ENCODE results near the gene MED19.
"Not testable (repeated sequence)": the region's sequence is repeated elsewhere in the genome, so short reads cannot be mapped to it uniquely, and the experiment has no call there.

MED19 gene

GRCh38 chr11:57704932-57705331, 7.1 kb downstream of the MED19 start:
- FAIRE-seq: no peak

GRCh38 chr11:57703341-57703740, 8.7 kb downstream of the MED19 start:
- no peak for FAIRE-seq

DNA sequence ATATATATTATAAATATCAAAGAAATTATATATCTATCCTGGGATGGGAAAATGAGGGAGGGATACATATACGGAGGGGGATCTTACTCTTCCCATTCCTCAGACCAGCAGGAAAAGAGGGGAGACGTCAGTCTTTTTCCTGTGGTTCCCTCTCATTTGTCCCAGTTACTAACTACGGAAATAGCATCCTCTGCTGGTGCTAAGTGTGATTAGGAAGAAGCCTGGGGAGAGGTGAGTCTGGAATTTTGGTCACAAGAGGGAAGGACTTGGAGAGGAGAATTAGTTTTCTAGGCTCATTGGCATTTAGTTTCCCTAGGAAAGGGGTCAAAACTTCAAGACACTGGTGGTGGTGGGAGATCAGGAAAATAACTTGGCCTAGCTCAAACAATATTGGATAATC, 11.6 kb downstream of the MED19 start:
- no peak for FAIRE-seq

GRCh38 chr11:57699813-57700212, 12.2 kb downstream of the MED19 start:
- no peak for FAIRE-seq

GRCh38 chr11:57698843-57699365, 13.1 kb downstream of the MED19 start:
- no peak for FAIRE-seq

GRCh38 chr11:57690474-57690873, 21.5 kb downstream of the MED19 start:
- FAIRE-seq: not testable (repeated sequence)

DNA sequence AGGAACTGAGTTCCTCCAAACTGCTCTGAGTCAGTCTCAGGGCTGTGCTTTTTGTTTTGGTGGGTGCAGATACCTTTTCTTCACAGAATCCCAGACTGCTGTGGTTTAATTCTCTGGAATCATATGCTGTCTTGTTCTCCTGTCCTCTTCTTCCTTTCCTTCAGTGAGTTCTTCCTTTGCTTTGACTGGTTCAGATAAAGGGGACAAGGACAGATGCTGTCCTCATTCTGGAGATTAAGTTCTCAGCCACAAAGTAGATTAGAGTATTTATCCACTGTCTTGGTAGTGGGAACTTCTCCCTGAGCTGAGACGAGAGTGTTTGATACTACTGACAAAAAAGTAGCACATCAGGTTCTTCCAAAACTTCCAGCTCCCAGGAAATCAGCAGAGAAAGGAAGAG, 30.8 kb downstream of the MED19 start:
- no peak for FAIRE-seq

DNA sequence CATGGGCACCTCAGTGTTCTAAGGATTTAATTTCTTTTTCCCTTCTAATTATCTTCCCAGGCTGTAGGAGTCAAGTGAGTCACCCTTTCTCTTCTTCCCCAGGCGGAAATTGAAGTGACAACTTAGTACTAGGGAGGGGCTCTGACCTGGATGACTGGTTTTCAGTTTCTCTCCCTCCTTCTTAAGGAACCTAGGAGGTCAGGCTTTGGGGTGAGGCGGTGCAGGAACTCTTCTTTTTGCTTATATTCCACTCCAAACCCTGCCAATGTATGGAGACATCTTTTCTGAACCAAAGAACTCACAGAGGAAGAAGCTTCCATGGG, 31.5 kb downstream of the MED19 start:
- no peak for FAIRE-seq

GRCh38 chr11:57679396-57679795, 32.6 kb downstream of the MED19 start:
- no peak for FAIRE-seq

- no peak for FAIRE-seq
These were observed 36.7 kb downstream of the MED19 start for GRCh38 chr11:57675176-57675941.

GRCh38 chr11:57674251-57674650, 37.8 kb downstream of the MED19 start:
- FAIRE-seq: no peak

DNA sequence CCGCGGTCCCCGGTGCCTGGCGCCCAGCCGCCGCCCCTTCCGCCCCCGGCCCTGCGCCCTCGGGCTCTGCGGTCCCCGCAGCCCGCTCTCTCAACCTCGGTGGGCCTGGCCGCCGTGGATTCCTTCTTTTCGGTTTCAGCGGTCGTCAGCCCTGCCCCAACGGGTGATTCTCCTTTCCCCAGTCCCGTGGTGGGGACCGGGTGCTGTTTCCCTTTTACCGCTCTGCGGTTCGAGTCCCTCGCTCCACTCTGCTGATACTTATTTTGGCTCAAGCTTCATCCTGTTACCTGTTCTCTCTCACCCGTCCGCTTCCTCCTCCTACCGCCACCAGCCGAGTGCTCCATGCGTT, 43.6 kb downstream of the MED19 start:
- no peak for FAIRE-seq

DNA sequence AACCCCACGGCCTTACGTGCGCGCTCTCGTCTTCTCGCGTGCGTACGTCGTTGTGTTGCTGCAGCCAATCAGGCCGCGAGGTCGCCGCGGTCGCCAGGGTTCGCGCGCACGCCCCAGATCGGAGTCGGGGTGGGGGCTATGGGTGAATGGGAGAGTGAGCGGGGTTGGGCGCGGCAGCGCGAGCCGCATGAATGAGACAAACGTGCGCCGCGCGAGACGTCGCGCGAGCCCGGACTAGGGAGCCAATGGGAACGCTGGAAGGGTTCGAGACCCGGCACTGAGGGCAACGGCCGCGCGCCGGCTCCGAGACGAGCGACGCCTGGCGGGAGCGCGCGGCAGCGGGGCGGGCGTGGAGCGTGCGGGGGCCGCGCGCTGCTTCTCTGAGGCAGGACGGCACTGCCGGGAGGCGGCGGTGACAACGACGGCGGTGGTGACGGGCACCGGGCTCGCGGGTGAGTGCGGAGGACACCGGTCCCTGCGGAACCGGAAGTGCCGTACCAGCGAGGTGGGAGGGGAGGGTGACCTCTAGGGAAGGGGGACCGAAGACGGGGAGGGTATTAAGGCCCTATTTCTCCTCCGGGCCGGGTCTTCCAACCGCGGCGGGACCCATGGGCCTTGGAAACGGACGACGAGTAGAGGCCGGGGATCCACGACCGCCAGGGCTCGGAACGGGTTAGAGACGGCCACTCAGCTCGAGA, 44.1 kb downstream of the MED19 start, which contains the start of gene ZDHHC5:
Gene ZDHHC5 (plus strand): TSS at position 379 of the 698 bp plus-strand sequence. CDS start 4,977 bp downstream, outside the sequence.
- no peak for FAIRE-seq

- peak; percentile 97 for FAIRE-seq
These were observed 44.8 kb downstream of the MED19 start for GRCh38 chr11:57667117-57667735.

- no peak for FAIRE-seq
These were observed 48.0 kb downstream of the MED19 start for GRCh38 chr11:57663975-57664374.

DNA sequence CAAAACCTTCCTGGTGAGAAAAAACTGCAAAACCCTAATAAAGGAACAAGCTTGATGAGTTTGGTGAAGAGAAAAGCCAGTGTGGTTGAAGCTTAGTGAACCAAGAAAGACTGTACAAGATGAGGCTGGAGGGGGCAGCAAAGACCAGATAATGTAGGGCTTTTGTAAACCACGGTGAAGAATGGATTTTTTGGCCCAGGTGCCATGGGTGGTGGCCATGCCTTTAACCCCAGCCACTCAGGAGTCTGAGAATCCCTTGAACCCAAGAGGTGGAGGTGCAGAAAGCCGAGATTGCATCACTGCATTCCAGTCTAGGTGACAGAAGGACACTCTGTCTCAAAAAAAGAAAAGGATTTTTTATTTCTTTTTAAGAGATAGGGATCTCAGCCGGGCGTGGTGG, 49.1 kb downstream of the MED19 start:
- FAIRE-seq: no peak

DNA sequence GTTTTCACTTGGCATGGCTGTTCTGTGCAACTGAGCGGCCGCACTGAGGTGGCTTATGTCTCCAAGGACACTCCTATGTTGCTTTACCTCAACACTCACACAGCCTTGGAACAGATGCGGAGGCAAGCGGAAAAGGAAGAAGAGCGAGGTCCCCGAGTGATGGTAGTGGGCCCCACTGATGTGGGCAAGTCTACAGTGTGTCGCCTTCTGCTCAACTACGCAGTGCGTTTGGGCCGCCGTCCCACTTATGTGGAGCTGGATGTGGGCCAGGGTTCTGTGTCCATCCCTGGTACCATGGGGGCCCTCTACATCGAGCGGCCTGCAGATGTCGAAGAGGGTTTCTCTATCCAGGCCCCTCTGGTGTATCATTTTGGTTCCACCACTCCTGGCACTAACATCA, 52.3 kb downstream of the MED19 start:
- no peak for FAIRE-seq

GRCh38 chr11:57658023-57658361, 54.0 kb downstream of the MED19 start:
- FAIRE-seq: no peak

DNA sequence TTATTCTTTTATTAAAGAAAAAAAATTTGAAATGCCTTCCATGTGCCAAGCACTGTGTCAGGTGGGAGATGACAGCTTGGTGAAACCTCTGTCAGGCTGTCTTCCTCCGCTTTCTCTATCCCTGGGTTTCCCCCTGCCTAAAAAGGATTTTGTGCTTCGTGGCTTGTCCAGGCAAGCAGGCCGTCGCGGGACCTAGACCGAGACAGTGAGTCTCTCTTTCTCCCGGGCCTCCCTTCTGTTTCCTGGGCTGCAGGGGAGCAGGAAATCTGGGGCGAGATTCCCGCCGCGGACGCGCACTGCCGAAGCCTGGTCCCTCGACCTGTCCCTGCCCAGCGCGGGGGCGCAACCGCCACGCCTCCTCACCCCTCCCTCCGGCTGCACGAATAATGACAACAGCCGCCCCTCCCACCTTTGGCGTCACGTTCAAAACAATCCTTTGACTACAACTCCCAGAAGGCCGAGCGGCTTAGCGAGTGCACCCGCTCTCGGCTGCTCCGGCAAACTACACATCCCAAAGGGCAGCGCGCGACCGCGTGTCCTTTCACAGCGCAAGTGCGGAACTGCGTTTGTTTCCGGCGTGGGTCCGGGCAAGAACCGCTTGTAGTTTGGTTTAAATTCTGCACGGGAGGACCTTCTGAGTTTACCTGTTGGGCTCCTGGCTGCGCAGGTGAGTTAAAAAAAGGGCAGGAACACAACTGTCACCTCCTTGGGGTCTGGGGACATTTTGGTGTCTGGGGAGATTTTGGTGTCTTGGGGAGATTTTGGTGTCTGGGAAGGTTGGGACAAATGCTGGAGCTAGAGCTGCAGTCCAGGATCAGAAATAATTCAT, 54.6 kb downstream of the MED19 start, which contains the start of gene CLP1:
Gene CLP1 (plus strand): TSS at position 569 of the 829 bp plus-strand sequence. CDS start 1,715 bp downstream, outside the sequence.
- peak; percentile 97 for FAIRE-seq

DNA sequence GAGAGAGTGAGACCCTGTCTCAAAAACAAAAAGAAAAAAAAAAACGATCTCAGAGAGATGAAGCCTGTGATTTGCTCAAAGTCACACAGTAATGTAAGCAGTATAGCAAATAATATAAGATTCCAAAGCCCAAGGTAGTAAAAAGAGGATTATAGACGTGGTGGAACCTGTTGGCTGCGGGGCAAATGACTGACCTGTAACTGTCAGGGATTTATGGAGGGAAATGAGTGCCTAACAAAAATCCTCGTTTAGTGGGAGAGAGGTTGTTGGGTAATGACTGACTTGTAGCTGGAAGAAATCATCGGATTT, 55.2 kb downstream of the MED19 start:
- no peak for FAIRE-seq
